Stomach (tissue), 9 donors: Measurements from ENCODE around the gene SND1. TPM values are rescaled to one million over a fixed set of nuclear protein-coding genes. Genes with fewer than 3 reads are reported as not detected.

ENCODE experiments used
- DNase-seq, 2 donors: peaks; one replicate each; pipeline versions ENCODE4 v3.0.0 to v3.0.0-alpha.2; 2013 to 2019
- H3K27ac ChIP-seq, 5 donors: fragments of 200-600 bp in 4 of 5; sonication (generic) in 4 of 5; one replicate each; pipeline ENCODE4 v1.5.1; 2013 to 2019; ENCODE audit warnings: mild to moderate bottlenecking in 1 of 5, moderate library complexity in 1 of 5
- H3K27me3 ChIP-seq, 3 donors: fragments of 200-600 bp; sonication (generic); one replicate each; pipeline ENCODE4 v1.5.1; 2017 to 2019; ENCODE audit warnings: mixed run types in 1 of 3
- H3K36me3 ChIP-seq, 4 donors: fragments of 200-600 bp; sonication (generic); 1 replicate in 3 of 4; 2 replicates in 1 of 4; pipeline ENCODE4 v1.5.1; 2016 to 2019
- H3K4me1 ChIP-seq, 4 donors: fragments of 200-600 bp; sonication (generic); one replicate each; pipeline ENCODE4 v1.5.1; 2016 to 2019
- H3K4me3 ChIP-seq, 4 donors: fragments of 200-600 bp; sonication (generic) in 3 of 4; one replicate each; pipeline ENCODE4 v1.5.1; 2016 to 2019; ENCODE audit warnings: mild to moderate bottlenecking in 1 of 4
- H3K9me3 ChIP-seq, 4 donors: fragments of 200-600 bp; sonication (generic); one replicate each; pipeline ENCODE4 v1.5.1; 2016 to 2019
- CTCF ChIP-seq, 7 experiments: fragments of 450-650 bp in 4 of 7; fragments of 200-600 bp in 3 of 7; sonication (generic) in 3 of 7; IDR thresholded peaks; one replicate each; pipeline ENCODE4 v1.5.1; 2016 to 2019; ENCODE audit warnings: antibody characterized with exemption in 7 of 7, control low read depth in 2 of 7, mild to moderate bottlenecking in 1 of 7
- EP300 ChIP-seq: sonication (generic); formaldehyde crosslinking; IDR thresholded peaks from one replicate; pipeline ENCODE4 v1.6.1; 2017; ENCODE audit warnings: antibody characterized with exemption
- POLR2A ChIP-seq, 4 donors: fragments of 450-650 bp; IDR thresholded peaks; one replicate each; pipeline ENCODE4 v1.6.1; 2016; ENCODE audit warnings: antibody characterized with exemption in 4 of 4, control low read depth in 2 of 4, mild to moderate bottlenecking in 1 of 4, moderate library complexity in 1 of 4
- POLR2AphosphoS5 ChIP-seq, 3 donors: sonication (generic); formaldehyde crosslinking; IDR thresholded peaks; one replicate each; pipeline ENCODE4 v1.6.1; 2016; ENCODE audit warnings: antibody characterized with exemption in 3 of 3
- WGBS, 5 donors: extraction: QIAGEN DNeasy Blood & Tissue Kit in 3 of 5; methylation state at CpG; one replicate each; pipeline versions ENCODE4 v1.1.5 to v1.1.7; 2013 to 2018; 5-methylcytosine and 5-hydroxymethylcytosine counted together
- intact Hi-C: fragments of 100-400 bp; cut with DNase I; formaldehyde crosslinking; loops from one replicate; pipeline ENCODE4 v1.15.1; 2023; ENCODE audit warnings: low total_unique reads
- polyA plus RNA-seq, 3 donors: library from polyadenylated mRNA; stranded (reverse); fragments of 200-250 nt; gene quantifications; one replicate each; pipeline ENCODE4 v1.2.3, GENCODE V29; 2013
- total RNA-seq, 5 donors: library from RNA; depleted of rRNA; stranded (reverse); fragments of >200 nt; gene quantifications; one replicate each; pipeline versions ENCODE4 v1.1.0 to v1.2.3, GENCODE V29; 2014 to 2016
- donor health status: healthy with polysubstance abuse.
- donor health status: Bipolar disorder and iron deficiency.
- donor health status: healthy.

Gene SND1
- total and polyA plus RNA-seq, 8 donors = 63.3 to 799 (median 126) TPM

- TF ChIP-seq EP300 (no peak), POLR2A (IDR thresholded peaks at IDR 0.05) (no peak), CTCF (IDR thresholded peaks at IDR 0.05) (no peak), POLR2AphosphoS5 (IDR thresholded peaks at IDR 0.05) (no peak)
- H3K27me3 ChIP-seq = no peaks in the 10 kb centered on the region
- no peak overlapping the region for H3K4me3 ChIP-seq
- H3K27ac ChIP-seq = no peak overlapping the region
- peaks cover 0 to 12% (median 9%) of the 10 kb centered on the region in 4 donors for H3K4me1 ChIP-seq
- H3K9me3 ChIP-seq = no peaks in the 10 kb centered on the region
- intact Hi-C loops = no loop called here
- DNase-seq = peak in 1 of 2 donors; percentile 55
- H3K36me3 ChIP-seq = peaks cover 0 to 7% (median 0%) of the 10 kb centered on the region in 4 donors
These were observed 401.0 kb downstream of the SND1 start for GRCh38 chr7:128053023-128053422.

- intact Hi-C loops = no loop called here
- TF ChIP-seq CTCF (IDR thresholded peaks at IDR 0.05) = no peak
- no peak for TF ChIP-seq EP300
- no peak for TF ChIP-seq POLR2A (IDR thresholded peaks at IDR 0.05)
- TF ChIP-seq POLR2AphosphoS5 (IDR thresholded peaks at IDR 0.05) = no peak
- Histone ChIP-seq H3K36me3 (peaks cover 0 to 7% (median 0%) of the 10 kb centered on the region in 4 donors), H3K27ac (no peak overlapping the region), H3K27me3 (no peaks in the 10 kb centered on the region), H3K4me3 (no peak overlapping the region), H3K9me3 (no peaks in the 10 kb centered on the region), H3K4me1 (peaks cover 0 to 12% (median 9%) of the 10 kb centered on the region in 4 donors)
- no peak for DNase-seq
- 91 to 98% (median 97%) methylated on average over 4 to 5 of the region's 5 CpGs for WGBS, 5 donors
These were observed 402.0 kb downstream of the SND1 start for GRCh38 chr7:128053991-128054390.

- TF ChIP-seq POLR2AphosphoS5 (IDR thresholded peaks at IDR 0.05) (no peak), EP300 (no peak), CTCF (IDR thresholded peaks at IDR 0.05) (no peak), POLR2A (IDR thresholded peaks at IDR 0.05) (no peak)
- no peak for DNase-seq
- no peaks in the 10 kb centered on the region for H3K27me3 ChIP-seq
- no peak overlapping the region for H3K4me3 ChIP-seq
- intact Hi-C loops = no loop called here
- H3K4me1 ChIP-seq = peaks cover 0 to 16% (median 9%) of the 10 kb centered on the region in 4 donors
- 91 to 96% (median 93%) methylated on average over 4 of the region's 4 CpGs for WGBS, 5 donors
- no peak overlapping the region for H3K27ac ChIP-seq
- H3K36me3 ChIP-seq = peaks cover 0 to 7% (median 0%) of the 10 kb centered on the region in 4 donors
- H3K9me3 ChIP-seq = no peaks in the 10 kb centered on the region
These were observed 402.5 kb downstream of the SND1 start for GRCh38 chr7:128054511-128054910.

- TF ChIP-seq CTCF (IDR thresholded peaks at IDR 0.05) (no peak), POLR2A (IDR thresholded peaks at IDR 0.05) (no peak), EP300 (no peak), POLR2AphosphoS5 (IDR thresholded peaks at IDR 0.05) (no peak)
- intact Hi-C loops = no loop called here
- WGBS, 5 donors = 74 to 90% (median 85%) methylated on average over 5 of the region's 5 CpGs
These were observed 403.6 kb downstream of the SND1 start for GRCh38 chr7:128055637-128056036.

More at GRCh38 chr7:128055637-128056036, 403.6 kb downstream of the SND1 start:
- no peak overlapping the region for H3K27ac ChIP-seq
- no peaks in the 10 kb centered on the region for H3K27me3 ChIP-seq
- H3K4me3 ChIP-seq = no peak overlapping the region
- no peak for DNase-seq
- peaks cover 0 to 7% (median 3%) of the 10 kb centered on the region in 4 donors for H3K36me3 ChIP-seq
- H3K9me3 ChIP-seq = no peaks in the 10 kb centered on the region
- peaks cover 0 to 20% (median 12%) of the 10 kb centered on the region in 4 donors for H3K4me1 ChIP-seq
